ENCODE data around the gene RAD51AP1.

GRCh38 chr12:4540170-4540569 lies 1.5 kb downstream of the RAD51AP1 start:
- no peak for TF ChIP-seq CTCF (IDR thresholded peaks at IDR 0.05 in 4 of 5, conservative IDR thresholded peaks at IDR 0.05 in 1 of 5)
- TF ChIP-seq POLR2A (IDR thresholded peaks at IDR 0.05) = no peak

Measured in gastrocnemius medialis (tissue), 4 donors.